Hepatocyte (in vitro differentiated cells): ENCODE data around the gene FAT1.

ENCODE experiments used
- CTCF ChIP-seq: fragments of 200-600 bp; sonication (generic); IDR thresholded peaks from 2 replicates; pipeline ENCODE4 v1.5.1; 2016; ENCODE audit warnings: antibody characterized with exemption, mild to moderate bottlenecking; ENCODE audit not compliant: poor library complexity
- EZH2 ChIP-seq: fragments of 200-600 bp; sonication (generic); IDR thresholded peaks from 2 replicates; pipeline ENCODE4 v1.6.1; 2016; ENCODE audit warnings: antibody characterized with exemption, mild to moderate bottlenecking, borderline replicate concordance
- EZH2phosphoT487 ChIP-seq: fragments of 200-600 bp; sonication (generic); IDR thresholded peaks from one replicate; pipeline ENCODE4 v1.6.1; 2018; ENCODE audit warnings: antibody characterized with exemption, mild to moderate bottlenecking, low read depth, moderate library complexity; ENCODE audit not compliant: unreplicated experiment, severe bottlenecking

DNA sequence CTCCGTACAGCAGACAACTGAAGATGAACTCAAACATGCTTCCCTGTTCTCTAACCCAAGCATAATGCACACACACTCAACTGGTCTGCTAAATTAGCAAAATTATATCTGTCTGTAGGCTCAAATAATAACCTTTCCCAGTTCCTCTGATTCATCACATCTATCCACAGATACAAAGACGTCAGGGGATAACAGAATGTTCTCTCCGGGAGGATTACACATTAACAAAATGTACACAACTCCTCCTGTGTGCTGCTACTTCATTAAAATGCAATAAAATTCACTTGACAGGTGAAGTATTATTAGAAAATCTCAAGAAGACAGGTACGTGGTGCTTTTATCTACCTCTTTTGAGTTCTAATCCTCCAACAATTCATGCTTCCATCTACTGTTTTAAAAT, 57.4 kb downstream of the FAT1 start:
- TF ChIP-seq CTCF (no peak), EZH2 (no peak), EZH2phosphoT487 (no peak)
